GM12878 (cell line): ENCODE results near the gene NUDCD2. TPM values are rescaled to one million over a fixed set of nuclear protein-coding genes. Genes with fewer than 3 reads are reported as not detected.

ENCODE experiments used
- CHD1 ChIP-seq: IDR thresholded peaks from 2 replicates; pipeline ENCODE4 v1.6.1; 2012; ENCODE audit warnings: low read depth, low read length, improper control_type of control experiment
- FOXK2 ChIP-seq: fragments of 450-650 bp; IDR thresholded peaks from 2 replicates; pipeline ENCODE4 v1.6.1; 2017; ENCODE audit warnings: mild to moderate bottlenecking, moderate library complexity
- GABPA ChIP-seq: IDR thresholded peaks from 2 replicates; pipeline ENCODE4 v1.6.1; 2014; ENCODE audit warnings: antibody characterized with exemption, low read depth, mild to moderate bottlenecking, inconsistent platforms
- IKZF1 ChIP-seq: fragments of 450-650 bp; conservative IDR thresholded peaks from 2 replicates; pipeline ENCODE4 v1.6.1; 2017; ENCODE audit warnings: antibody characterized with exemption, mild to moderate bottlenecking
- PAX5 ChIP-seq: IDR thresholded peaks from 2 replicates; pipeline ENCODE4 v1.6.1; 2011; ENCODE audit warnings: low read depth, low read length, borderline replicate concordance
- polyA plus RNA-seq, 11 experiments: library from polyadenylated mRNA; depleted of rRNA in 4 of 11; unstranded in 6 of 11; stranded (reverse) in 5 of 11; fragments of >200 nt; fragmentation: Nextera tagmentation in 4 of 11; fragmentation: Illumina TruSeq in 1 of 11; extraction: Ambion mirVana in 4 of 11; extraction: Trizol in 1 of 11; gene quantifications; 1 replicate in 1 of 11; 2 replicates in 10 of 11; pipeline versions ENCODE4 v1.2.1 to v1.2.3, GENCODE V29; 2011 to 2016; ENCODE audit warnings: inconsistent platforms in 2 of 11, missing spikeins in 2 of 11, low read depth in 1 of 11
- total RNA-seq, 4 experiments: library from RNA; depleted of rRNA in 3 of 4; stranded (reverse); fragments of >200 nt in 3 of 4; fragmentation: Illumina TruSeq in 1 of 4; extraction: Trizol in 1 of 4; gene quantifications; 2 replicates each; pipeline versions ENCODE4 v1.2.1 to v1.2.3, GENCODE V29; 2013 to 2021
- TF ChIP-seq, protein P1 (sequence below), 3 experiments: IDR thresholded peaks in 2 of 3; conservative IDR thresholded peaks in 1 of 3; 2 replicates each; pipeline ENCODE4 v1.5.1; 2011; ENCODE audit warnings: low read depth in 3 of 3, low read length in 3 of 3, mild to moderate bottlenecking in 3 of 3, control low read depth in 2 of 3, moderate library complexity in 2 of 3, inconsistent platforms in 1 of 3, mixed read lengths in 1 of 3; ENCODE audit not compliant: control insufficient read depth in 2 of 3, insufficient read depth in 1 of 3; ENCODE audit errors: extremely low read depth in 1 of 3
- TF ChIP-seq, protein P2 (sequence below): fragments of 450-650 bp; conservative IDR thresholded peaks from 2 replicates; pipeline ENCODE4 v1.6.1; 2017; ENCODE audit warnings: mild to moderate bottlenecking, moderate library complexity

Gene NUDCD2
- total and polyA plus RNA-seq, 10 of the 15 experiments (the other 5 are each of a cell fraction or from before 2014, with no cell fraction given): 9.1 to 133 (median 24.6) TPM

DNA sequence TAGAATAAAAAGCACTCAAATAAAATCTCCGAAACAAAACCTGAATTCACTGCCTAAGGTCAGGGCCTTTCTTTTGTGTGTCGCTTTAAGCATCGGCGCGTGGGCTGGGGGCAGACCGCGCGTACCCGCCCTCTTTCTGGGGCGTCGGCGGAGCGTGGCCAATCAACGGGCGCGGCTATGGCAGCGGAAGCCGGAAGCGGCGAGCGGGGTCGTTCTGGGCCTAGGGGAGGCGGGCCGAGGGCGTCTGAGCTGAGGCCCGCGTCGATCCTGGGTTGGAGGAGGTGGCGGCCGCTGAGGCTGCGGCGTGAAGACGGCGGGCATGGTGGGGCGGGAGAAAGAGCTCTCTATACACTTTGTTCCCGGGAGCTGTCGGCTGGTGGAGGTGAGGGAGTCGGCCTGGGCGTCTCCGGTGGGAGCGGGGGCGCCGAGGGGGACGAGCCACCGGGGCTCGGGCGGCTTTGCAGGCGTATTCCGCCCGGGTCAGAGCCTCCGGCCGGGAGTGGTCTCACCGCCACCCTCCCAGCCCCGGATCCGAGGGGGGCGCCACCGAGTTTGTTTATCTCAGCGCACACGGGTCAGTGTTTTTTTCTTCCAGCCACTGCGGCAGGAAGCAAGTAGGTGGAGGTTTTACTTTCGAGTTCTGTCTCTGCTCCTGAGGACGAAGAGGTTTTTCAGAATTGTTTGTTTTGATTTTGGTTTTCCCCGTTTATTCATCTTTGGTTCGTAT lies 45.6 kb upstream of the NUDCD2 start, which contains the start of gene MAT2B (continued):
- TF ChIP-seq, protein P1, sequence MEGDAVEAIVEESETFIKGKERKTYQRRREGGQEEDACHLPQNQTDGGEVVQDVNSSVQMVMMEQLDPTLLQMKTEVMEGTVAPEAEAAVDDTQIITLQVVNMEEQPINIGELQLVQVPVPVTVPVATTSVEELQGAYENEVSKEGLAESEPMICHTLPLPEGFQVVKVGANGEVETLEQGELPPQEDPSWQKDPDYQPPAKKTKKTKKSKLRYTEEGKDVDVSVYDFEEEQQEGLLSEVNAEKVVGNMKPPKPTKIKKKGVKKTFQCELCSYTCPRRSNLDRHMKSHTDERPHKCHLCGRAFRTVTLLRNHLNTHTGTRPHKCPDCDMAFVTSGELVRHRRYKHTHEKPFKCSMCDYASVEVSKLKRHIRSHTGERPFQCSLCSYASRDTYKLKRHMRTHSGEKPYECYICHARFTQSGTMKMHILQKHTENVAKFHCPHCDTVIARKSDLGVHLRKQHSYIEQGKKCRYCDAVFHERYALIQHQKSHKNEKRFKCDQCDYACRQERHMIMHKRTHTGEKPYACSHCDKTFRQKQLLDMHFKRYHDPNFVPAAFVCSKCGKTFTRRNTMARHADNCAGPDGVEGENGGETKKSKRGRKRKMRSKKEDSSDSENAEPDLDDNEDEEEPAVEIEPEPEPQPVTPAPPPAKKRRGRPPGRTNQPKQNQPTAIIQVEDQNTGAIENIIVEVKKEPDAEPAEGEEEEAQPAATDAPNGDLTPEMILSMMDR (IDR thresholded peaks at IDR 0.05 in 2 of 3, conservative IDR thresholded peaks at IDR 0.05 in 1 of 3; ENCODE audit: control insufficient read depth in 2 of 3, extremely low read depth in 1 of 3, insufficient read depth in 1 of 3, low read depth in 3 of 3, low read length in 3 of 3): peak; percentile 55 to 61 (median 57)
- TF ChIP-seq GABPA (peak; percentile 76), IKZF1 (peak; percentile 91), PAX5 (peak; percentile 56; the same call in 1 of the 2 replicates), FOXK2 (no peak; the same call in none of the 2 replicates), CHD1 (no peak)
- TF ChIP-seq, protein P2, sequence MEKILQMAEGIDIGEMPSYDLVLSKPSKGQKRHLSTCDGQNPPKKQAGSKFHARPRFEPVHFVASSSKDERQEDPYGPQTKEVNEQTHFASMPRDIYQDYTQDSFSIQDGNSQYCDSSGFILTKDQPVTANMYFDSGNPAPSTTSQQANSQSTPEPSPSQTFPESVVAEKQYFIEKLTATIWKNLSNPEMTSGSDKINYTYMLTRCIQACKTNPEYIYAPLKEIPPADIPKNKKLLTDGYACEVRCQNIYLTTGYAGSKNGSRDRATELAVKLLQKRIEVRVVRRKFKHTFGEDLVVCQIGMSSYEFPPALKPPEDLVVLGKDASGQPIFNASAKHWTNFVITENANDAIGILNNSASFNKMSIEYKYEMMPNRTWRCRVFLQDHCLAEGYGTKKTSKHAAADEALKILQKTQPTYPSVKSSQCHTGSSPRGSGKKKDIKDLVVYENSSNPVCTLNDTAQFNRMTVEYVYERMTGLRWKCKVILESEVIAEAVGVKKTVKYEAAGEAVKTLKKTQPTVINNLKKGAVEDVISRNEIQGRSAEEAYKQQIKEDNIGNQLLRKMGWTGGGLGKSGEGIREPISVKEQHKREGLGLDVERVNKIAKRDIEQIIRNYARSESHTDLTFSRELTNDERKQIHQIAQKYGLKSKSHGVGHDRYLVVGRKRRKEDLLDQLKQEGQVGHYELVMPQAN: peak; percentile 90
